ACC112 (cell line): Measurements from ENCODE around the gene PXK.

ENCODE experiments used
- H2AFZ ChIP-seq: fragments of 200-600 bp; sonication (generic); one replicate; pipeline ENCODE4 v1.6.0; 2017; ENCODE audit warnings: antibody characterized with exemption, low read length; ENCODE audit not compliant: unreplicated experiment
- H3K27ac ChIP-seq: fragments of 200-600 bp; sonication (generic); 2 replicates; pipeline ENCODE4 v1.5.1; 2014; ENCODE audit warnings: low read depth, mild to moderate bottlenecking, antibody characterized with exemption, low read length, moderate library complexity
- H3K27me3 ChIP-seq: fragments of 200-600 bp; sonication (generic); 2 replicates; pipeline ENCODE4 v1.6.1; 2014; ENCODE audit warnings: mild to moderate bottlenecking, antibody characterized with exemption, low read length, moderate library complexity, mixed read lengths; ENCODE audit not compliant: insufficient read depth
- H3K36me3 ChIP-seq: fragments of 200-600 bp; sonication (generic); 2 replicates; pipeline ENCODE4 v1.6.1; 2016; ENCODE audit warnings: mild to moderate bottlenecking, antibody characterized with exemption, low read length, moderate library complexity, mixed read lengths; ENCODE audit not compliant: insufficient read depth
- H3K4me1 ChIP-seq: fragments of 200-600 bp; sonication (generic); one replicate; pipeline ENCODE4 v1.6.1; 2016; ENCODE audit warnings: low read length, mixed read lengths; ENCODE audit not compliant: insufficient read depth, unreplicated experiment, control insufficient read depth
- H3K4me3 ChIP-seq: fragments of 200-600 bp; sonication (generic); 2 replicates; pipeline ENCODE4 v1.5.1; 2014; ENCODE audit warnings: mild to moderate bottlenecking, low read depth, low read length
- H3K79me2 ChIP-seq: fragments of 200-600 bp; sonication (generic); one replicate; pipeline ENCODE4 v1.6.0; 2016; ENCODE audit warnings: low read length; ENCODE audit not compliant: control insufficient read depth, unreplicated experiment, insufficient read depth

PXK gene

GRCh38 chr3:58349792-58350626 is 17.3 kb downstream of the PXK start:
- peak overlapping the region; percentile 21; the same call in 1 of the 2 replicates for H3K27ac ChIP-seq
- H3K27me3 ChIP-seq, result no peaks in the 10 kb centered on the region
- H3K4me1 ChIP-seq, result peaks cover 17% of the 10 kb centered on the region
- H2AFZ ChIP-seq, result no peak overlapping the region
- no peaks in the 10 kb centered on the region for H3K36me3 ChIP-seq
- H3K4me3 ChIP-seq, result no peak overlapping the region
- peaks cover 28% of the 10 kb centered on the region for H3K79me2 ChIP-seq

- Histone ChIP-seq H3K79me2 (peaks cover 28% of the 10 kb centered on the region), H3K27ac (peak overlapping the region; percentile 21; the same call in 1 of the 2 replicates), H3K27me3 (no peaks in the 10 kb centered on the region), H3K36me3 (no peaks in the 10 kb centered on the region), H2AFZ (no peak overlapping the region), H3K4me1 (peaks cover 17% of the 10 kb centered on the region), H3K4me3 (no peak overlapping the region)
Measured at GRCh38 chr3:58350627-58351013, 17.9 kb downstream of the PXK start.

- Histone ChIP-seq H2AFZ (no peak overlapping the region), H3K4me1 (peaks cover 17% of the 10 kb centered on the region), H3K4me3 (no peak overlapping the region), H3K27ac (no peak overlapping the region), H3K27me3 (no peaks in the 10 kb centered on the region), H3K36me3 (no peaks in the 10 kb centered on the region), H3K79me2 (peaks cover 35% of the 10 kb centered on the region)
Measured at GRCh38 chr3:58351920-58352319, 19.2 kb downstream of the PXK start.

- Histone ChIP-seq H3K4me1 (peaks cover 17% of the 10 kb centered on the region), H3K27ac (no peak overlapping the region), H3K4me3 (no peak overlapping the region), H2AFZ (no peak overlapping the region), H3K36me3 (no peaks in the 10 kb centered on the region), H3K27me3 (no peaks in the 10 kb centered on the region), H3K79me2 (peaks cover 36% of the 10 kb centered on the region)
Measured at GRCh38 chr3:58352626-58353025, 19.9 kb downstream of the PXK start.

GRCh38 chr3:58353722-58354553 is 21.2 kb downstream of the PXK start:
- peaks cover 35% of the 10 kb centered on the region for H3K79me2 ChIP-seq
- no peaks in the 10 kb centered on the region for H3K27me3 ChIP-seq
- H3K4me3 ChIP-seq, result no peak overlapping the region
- no peak overlapping the region for H2AFZ ChIP-seq
- H3K27ac ChIP-seq, result no peak overlapping the region
- peaks cover 17% of the 10 kb centered on the region for H3K4me1 ChIP-seq
- no peaks in the 10 kb centered on the region for H3K36me3 ChIP-seq

- Histone ChIP-seq H3K36me3 (no peaks in the 10 kb centered on the region), H3K79me2 (peaks cover 26% of the 10 kb centered on the region), H3K27me3 (no peaks in the 10 kb centered on the region), H3K27ac (no peak overlapping the region), H3K4me1 (peaks cover 12% of the 10 kb centered on the region), H2AFZ (no peak overlapping the region), H3K4me3 (no peak overlapping the region)
Measured at GRCh38 chr3:58355179-58355578, 22.5 kb downstream of the PXK start.

- Histone ChIP-seq H3K27me3 (no peaks in the 10 kb centered on the region), H3K4me3 (no peak overlapping the region), H3K27ac (no peak overlapping the region), H3K4me1 (peaks cover 3% of the 10 kb centered on the region), H3K79me2 (peaks cover 22% of the 10 kb centered on the region), H3K36me3 (no peaks in the 10 kb centered on the region), H2AFZ (no peak overlapping the region)
Measured at GRCh38 chr3:58356054-58356453, 23.4 kb downstream of the PXK start.

GRCh38 chr3:58357402-58357801 is 24.7 kb downstream of the PXK start:
- H3K36me3 ChIP-seq, result no peaks in the 10 kb centered on the region
- H2AFZ ChIP-seq, result no peak overlapping the region
- H3K27me3 ChIP-seq, result no peaks in the 10 kb centered on the region
- peaks cover 13% of the 10 kb centered on the region for H3K79me2 ChIP-seq
- no peaks in the 10 kb centered on the region for H3K4me1 ChIP-seq
- no peak overlapping the region for H3K27ac ChIP-seq
- H3K4me3 ChIP-seq, result no peak overlapping the region

- Histone ChIP-seq H3K27me3 (no peaks in the 10 kb centered on the region), H3K79me2 (peaks cover 13% of the 10 kb centered on the region), H3K36me3 (no peaks in the 10 kb centered on the region), H3K27ac (no peak overlapping the region), H2AFZ (no peak overlapping the region), H3K4me3 (no peak overlapping the region), H3K4me1 (no peaks in the 10 kb centered on the region)
Measured at GRCh38 chr3:58358092-58358491, 25.4 kb downstream of the PXK start.

- Histone ChIP-seq H3K79me2 (peaks cover 13% of the 10 kb centered on the region), H3K27ac (no peak overlapping the region)
Measured at GRCh38 chr3:58358808-58359207, 26.1 kb downstream of the PXK start.

More at GRCh38 chr3:58358808-58359207, 26.1 kb downstream of the PXK start:
- no peaks in the 10 kb centered on the region for H3K27me3 ChIP-seq
- no peaks in the 10 kb centered on the region for H3K4me1 ChIP-seq
- no peak overlapping the region for H2AFZ ChIP-seq
- H3K4me3 ChIP-seq, result no peak overlapping the region
- H3K36me3 ChIP-seq, result no peaks in the 10 kb centered on the region
